GM18498 (cell line): ENCODE results near the gene FUT3.

ENCODE experiments used
- ATAC-seq: cut with Tn5 transposase; IDR thresholded peaks from one replicate; pipeline ENCODE4 v1.9.1; 2021; ENCODE audit warnings: mild to moderate bottlenecking, moderate library complexity; ENCODE audit not compliant: unreplicated experiment

The FUT3 gene

DNA sequence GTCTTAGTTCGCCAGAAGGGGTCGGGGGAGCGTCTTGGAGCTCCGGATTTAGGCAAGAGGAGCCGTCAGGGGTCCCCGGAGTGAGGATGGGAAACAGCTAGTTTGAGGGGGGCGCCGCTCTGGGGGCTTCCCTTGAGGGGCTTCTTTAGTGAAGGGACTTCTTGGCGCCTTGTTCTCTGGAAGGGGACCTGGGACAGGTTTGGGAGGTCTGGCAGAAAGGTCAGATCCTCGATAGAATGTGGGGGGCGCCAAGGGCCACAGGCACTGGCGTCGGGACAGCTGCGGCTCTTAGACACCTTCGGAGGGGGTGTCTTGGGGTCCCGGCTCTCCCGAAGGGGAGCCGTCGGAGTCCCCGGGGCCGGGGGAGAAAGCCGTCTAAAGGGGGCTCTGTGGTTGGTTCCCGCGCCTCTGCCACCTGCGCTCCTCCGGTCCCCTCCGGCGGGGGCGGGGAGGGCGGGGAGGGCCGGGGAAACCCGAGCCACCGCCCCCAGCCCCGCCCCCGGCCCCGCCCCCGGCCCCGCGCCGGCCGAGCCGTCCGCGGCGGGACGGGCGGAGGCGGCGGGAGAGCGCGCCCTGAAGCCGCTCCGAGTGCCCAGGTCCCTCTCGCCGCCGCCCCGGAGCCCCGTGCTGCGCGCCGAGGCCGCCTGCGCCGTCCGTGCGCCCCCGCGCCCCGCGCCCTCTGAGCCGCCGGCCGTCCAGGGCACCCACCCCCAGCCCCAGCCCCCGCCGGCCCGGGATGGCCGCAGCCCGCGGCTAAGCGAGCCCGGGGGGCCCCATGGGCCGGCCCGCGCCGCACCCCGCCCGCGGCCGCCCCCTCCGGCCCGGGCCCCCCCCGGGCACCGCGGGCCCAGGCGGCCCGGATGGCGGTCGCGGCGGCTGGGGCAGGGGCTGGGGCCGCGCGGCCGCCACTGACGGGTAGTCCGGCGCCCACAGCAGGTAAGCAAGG is 46.5 kb downstream of the FUT3 start, which contains the start of gene NRTN:
Gene NRTN, plus strand, starts transcription at position 552 of the 946 bp plus-strand sequence. CDS start 19,099 bp downstream, outside the sequence.
- no peak for ATAC-seq

DNA sequence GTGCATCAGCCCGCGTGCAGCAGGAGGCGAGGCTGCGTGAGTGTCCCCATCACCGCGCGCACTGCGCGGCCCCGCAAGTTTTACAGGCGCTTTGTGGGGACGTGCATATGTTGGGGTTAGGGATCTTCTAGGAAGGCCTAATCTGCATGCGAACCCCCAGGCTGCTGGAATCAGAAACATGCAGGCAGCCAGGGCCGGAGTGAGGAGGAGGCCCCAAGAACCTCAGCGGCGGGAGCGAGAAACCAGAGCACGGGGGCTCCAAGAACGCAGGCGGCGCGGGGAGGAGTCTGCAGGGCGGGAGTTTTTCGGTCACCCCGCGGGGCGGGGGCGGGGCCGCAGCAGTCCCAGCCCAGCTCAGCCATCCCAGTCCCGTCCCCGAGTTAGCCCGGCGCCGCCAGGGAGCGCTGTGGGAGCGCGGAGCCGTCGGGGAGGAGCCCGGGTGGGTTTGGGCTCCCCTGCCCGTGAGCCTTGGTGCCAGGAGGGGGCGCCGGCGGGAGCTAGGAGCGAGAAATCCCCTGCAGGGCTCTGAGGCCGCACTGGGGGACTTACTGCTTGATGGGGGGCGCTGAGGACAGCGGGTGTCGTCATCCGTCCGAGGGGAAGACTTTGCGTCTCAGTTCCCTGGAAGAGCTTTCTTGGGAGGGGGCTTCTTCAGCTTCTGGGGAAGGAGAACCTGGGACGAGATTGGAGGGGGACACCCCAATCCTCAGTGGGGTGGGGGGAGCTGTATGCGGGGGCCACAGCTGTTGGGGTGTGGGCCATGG is 47.3 kb downstream of the FUT3 start:
- ATAC-seq: peak; percentile 80

DNA sequence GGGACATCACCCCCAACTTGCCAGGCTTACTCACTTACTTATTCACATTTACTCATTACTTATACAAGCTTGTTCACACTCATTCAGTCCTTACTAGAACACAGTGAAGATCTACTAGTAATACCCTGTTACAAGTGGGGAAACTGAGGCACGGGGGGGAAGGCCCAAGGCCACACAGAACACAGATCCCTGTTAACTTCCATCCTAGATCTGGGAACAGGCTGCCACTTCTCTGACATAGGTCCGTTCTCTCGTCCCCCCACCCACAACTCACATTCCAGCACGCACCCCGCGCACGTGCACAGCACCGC is 47.9 kb downstream of the FUT3 start:
- no peak for ATAC-seq

DNA sequence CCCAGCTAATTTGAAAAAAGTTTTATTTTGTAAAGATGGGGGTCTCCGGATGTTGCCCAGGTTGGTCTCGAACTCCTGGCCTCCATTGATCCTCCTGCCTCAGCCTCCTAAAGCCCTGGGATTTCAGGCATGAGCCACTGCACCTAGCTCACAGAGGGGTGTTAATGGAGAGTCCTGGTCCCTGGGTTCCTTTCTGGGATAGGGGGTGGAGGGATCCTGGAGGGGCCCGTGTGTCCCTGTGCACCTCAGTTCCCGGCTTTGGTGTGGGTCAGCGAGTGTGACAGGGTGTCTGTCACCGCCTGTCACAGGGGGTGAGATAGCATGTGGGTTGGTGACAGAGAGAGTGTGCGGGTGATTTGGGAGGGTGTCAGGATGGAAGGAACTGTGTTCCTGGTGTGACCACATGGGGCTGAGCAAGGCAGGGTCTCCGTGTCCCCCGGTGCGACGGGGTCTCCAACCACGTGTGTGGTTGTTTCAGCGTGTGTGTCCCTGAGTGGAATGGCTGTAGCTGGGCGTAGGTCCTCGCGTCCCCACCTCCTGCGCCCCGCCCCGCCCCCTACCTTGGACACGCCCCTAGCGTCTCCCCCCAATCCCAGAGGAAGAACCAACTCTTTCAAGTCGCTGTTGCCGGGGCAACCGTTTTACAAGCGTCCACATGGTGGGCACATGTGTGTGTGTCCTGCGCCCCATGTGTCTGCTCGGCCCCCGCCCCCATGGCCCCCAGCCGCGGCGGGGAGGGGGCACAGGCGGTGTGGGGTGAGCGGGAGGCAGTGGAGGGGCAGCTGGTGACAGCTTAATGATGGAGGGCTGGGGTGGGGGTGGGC is 49.2 kb downstream of the FUT3 start:
- ATAC-seq: no peak

DNA sequence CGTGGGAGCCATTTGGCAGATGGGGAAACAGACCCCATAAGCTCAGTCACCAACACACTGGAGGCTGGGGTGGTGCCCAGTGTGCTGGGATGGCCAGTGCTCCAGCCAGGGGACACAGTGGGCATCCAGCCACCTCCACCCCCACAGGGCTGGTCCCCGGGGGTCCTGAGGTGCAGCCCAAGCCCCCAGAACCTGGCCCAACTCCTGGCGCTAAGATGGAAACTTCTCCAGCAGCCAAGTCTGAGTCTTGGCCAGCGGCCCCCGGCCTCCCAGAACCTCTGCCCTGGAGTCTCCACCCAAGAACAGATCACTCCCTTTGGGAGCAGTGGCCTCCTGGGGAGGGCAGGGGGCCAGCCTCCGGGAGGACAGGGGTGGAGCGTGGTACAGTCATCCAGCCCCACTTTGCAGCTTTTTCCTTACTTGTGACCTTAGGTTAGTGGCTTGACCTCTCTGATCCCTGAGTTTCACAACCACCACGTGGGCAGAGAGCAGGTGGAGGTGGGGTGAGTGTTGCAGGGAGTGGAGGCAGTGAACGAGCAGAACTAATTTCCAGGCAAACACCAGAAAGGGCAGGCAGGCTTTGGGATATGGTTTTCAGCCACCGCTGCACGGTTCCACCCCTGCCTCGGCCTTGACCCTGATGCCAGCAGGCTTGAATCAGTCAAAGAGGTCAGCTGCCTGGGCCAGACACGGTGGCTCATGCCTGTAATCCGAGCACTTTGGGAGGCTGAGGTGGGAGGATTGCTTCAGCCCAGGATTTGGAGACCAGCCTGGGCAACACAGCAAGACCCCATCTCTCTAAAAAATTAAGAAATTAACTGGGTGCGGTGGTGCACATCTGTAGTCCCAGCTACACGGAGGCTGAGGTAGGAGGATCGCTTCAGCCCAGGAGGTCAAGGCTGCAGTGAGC is 50.6 kb downstream of the FUT3 start:
- ATAC-seq: no peak

DNA sequence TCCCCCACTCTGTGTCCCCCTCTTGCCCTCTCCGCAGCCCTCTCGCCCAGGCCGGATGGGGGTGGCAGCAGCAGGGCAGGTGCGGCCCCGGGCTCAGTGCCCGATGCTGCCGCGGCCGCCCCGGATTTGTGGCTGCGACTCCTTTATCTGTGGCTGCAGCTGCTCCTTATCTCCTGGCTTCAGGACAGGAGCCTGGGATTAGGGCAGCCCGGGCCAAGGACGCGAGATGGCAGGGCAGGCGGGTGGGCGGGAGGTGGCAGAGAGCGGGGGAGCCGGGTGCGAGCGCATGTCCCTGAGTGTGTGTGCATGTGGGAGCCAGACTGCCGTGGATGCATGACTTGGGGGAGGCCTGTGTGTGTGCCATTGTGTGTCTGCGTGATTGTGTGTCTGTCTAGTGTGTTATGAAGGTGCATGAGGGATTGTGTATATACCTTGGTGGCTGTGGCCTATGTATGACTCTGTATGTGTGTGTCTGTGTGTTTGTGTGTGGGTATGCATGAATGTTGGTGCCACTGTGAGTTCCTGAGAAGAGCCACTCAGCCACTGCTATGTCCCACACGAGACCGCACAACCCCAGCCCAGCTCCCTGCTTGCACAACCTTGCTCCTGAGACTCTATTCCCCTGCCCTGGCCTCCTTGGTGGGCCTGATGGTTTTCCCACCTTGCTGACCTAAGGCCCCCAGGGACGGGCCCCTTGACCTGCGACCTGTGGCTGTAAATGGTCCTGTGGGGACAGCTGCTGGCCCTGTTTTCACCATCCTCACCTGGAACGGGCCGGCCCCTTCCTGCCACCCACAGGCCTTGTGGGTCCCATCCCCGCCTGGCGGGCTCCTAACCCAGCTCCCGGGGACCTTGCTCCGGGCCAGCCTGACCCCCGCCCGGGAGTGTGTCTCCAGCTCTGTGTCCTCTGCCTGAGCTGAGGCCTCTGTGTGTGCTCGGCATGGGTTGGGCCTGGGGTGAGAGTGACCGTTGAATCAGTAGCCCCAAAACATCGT is 51.7 kb downstream of the FUT3 start:
- ATAC-seq: no peak

DNA sequence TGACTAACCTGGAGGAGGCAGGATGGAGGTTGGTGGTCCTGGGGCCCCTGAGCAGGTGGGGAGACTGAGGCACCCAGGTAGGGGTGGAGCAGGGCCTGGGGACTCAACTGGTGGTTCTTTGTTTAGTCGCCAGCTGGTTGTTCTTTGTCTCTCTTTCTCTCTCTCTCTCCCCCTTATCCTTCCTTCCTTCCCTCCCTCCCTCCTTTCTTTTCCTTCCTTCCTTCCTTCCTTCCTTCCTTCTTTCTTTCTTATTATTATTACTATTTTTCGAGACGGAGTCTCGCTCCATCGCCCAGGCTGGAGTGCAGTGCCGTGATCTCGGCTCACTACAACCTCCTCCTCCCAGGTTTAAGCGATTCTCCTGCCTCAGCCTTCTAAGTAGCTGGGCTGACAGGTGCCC is 53.0 kb downstream of the FUT3 start:
- no peak for ATAC-seq

DNA sequence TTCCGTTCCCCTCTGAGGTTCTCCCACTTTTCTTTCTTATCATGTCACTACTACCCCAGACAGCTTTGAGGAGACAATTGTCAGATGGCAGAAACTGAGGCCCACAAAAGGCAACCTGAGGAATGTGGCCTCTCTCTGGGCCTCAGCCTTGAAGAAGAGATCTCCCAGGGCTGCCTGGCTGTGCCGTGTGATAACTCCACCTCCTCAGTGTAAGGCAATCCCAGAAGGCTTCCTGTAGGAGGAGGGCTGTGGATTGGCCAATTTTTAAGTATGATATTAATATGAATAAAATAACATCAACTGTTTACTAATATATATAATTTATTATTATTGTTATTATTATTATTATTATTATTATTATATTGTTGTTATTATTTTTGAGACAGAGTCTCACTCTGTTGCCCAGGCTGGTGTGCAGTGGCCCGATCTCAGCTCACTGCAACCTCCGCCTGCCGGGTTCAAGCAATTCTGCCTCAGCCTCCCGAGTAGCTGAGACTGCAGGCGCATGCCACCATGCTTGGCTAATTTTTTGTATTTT is 55.8 kb downstream of the FUT3 start:
- ATAC-seq: no peak

DNA sequence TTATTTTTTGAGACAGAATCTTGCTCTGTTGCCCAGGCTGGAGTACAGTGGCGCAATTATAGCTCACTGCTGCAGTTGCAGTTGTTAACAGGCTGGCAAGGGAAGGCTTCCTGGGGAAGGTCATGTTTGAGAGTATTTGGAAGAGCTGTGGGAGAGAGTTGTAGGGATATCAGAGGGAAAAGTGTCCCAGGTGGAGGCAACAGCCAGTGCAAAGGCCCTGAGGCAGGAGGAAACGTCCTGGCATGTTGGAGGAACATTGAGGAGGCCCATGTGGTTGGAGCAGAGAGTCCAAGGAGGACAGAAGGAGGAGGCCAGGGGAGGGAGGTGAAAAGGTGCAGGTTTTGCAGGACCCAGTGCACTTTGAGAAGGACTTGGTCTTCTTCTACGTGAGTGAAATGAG is 58.1 kb downstream of the FUT3 start:
- no peak for ATAC-seq
